ENCODE measurements around the gene SPOCK3. TPM values are rescaled to one million over a fixed set of nuclear protein-coding genes. Genes with fewer than 3 reads are reported as not detected.
"Not testable (repeated sequence)": the region's sequence is repeated elsewhere in the genome, so short reads cannot be mapped to it uniquely, and the experiment has no call there.

SPOCK3 gene
- polyA plus RNA-seq, 10 donors: 0.60 to 1.7 (median 1.2) TPM

- no peak for DNase-seq
Observed at GRCh38 chr4:166827167-166827566, 407.1 kb downstream of the SPOCK3 start.

- DNase-seq: no peak
Observed at GRCh38 chr4:166823848-166824247, 410.4 kb downstream of the SPOCK3 start.

DNA sequence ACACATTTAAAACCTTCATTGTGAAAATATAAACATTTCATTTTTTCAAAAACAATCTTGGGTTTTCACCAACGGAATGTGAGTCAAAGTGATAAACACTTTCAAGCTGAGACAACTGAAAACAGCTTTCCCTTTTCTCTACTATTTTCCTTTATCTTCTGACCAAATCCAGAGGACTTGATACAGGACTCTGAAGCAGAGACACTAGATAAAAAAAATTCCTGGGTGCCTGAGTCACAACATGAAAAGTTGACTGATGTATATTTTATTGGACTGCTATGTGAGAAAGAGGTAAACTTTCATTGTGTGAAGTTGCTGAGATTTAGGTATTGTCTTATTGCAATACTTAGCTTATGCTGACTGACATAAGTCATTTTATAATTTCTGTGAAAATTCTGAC lies 411.2 kb downstream of the SPOCK3 start:
- DNase-seq: no peak

DNA sequence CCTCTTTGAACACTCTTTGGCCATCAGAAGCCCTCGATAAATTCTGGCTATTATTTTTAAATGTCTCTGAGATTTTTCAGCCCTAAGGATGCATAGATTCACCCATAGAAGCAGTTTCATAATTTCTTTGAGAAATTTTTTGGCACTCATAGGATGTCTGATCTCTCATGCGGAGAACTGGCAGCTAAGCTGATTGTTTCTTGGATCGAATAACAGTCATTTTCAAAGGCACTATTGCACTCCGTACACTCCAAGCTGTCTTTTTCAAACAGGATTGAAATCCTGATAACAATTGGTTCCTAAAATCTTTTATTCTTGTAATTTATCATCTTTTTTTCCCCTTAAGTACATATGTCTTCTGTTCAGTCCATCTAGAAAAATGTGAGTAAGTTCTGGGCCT lies 411.9 kb downstream of the SPOCK3 start:
- DNase-seq: no peak

GRCh38 chr4:166816890-166817289 lies 417.4 kb downstream of the SPOCK3 start:
- no peak for DNase-seq

- DNase-seq: no peak
Observed at GRCh38 chr4:166808380-166808779, 425.9 kb downstream of the SPOCK3 start.

DNA sequence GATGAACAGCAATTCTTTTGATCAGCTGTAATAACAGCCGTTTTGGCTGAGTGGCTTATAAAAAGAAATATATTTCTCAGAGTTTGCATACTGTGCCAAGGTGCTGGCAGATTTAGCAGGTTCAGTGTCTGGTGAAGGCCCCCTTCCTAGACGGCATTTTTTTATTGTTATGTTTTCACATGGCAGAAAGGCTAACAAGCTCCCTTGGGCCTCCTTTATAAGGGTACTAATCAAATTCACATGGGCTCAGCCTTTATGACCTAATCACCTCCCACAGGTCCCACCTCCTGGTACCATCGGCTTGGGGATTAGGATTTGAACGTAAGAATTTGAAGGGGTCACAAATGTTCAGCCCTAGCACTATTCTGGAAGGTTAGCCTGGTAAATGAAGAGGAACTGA lies 431.9 kb downstream of the SPOCK3 start:
- DNase-seq: no peak

DNA sequence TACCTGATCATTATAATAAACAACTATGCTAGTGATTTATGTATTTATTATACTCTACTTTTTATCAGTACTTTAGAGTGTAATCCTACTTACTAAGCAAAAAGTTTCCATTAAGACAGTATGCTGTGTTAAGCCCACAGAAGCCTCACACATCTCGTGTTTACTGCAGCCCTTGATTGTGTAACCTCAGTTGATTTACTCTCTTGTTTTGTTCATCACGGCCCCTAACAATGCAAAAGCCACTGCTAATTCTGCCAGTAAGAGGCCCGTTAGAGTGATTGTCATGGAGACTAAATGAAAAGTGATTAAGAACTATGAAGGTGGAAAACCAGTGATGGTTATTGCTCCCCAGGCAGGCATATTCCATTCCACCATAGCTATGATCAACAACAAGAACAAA lies 436.2 kb downstream of the SPOCK3 start:
- DNase-seq: no peak

- no peak for DNase-seq
Observed at GRCh38 chr4:166777760-166778159, 456.5 kb downstream of the SPOCK3 start.

DNA sequence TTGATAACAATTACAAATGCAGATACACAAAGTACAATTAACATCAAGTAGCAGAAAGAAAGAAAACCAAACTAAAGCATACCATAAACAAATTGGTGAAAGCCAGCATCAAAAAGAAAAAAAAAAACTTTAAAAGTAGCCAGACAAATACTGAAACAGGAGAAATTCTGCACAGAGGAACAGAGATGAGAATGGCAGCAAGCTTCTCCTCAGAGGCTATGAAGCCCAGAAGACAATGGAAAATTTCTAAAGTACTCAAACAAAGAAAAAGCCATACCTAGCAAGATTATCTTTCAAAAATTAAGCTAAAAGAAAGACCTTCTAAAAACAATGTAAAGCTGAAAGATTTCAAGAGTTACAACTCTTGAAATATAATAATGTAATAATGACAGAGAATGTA lies 471.3 kb downstream of the SPOCK3 start:
- DNase-seq: no peak

DNA sequence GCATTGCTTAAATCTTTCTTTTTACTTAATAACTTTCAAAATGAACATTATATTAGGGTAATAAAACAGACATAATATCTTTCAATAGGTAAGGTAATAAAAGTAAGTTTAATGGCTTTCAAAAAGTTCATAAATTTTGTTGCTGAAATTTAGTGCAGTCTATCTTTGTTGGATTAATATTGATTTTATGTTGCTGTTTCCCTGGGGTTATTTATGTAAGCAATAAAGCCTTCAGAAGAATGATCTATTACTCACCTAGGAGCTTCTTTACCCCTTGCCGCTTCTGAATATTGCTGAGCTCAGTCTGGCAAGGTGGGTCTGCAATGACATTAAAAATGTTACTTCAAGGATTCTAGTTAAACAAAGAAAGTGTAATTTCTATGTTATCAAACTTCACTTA lies 492.6 kb downstream of the SPOCK3 start:
- DNase-seq: no peak

DNA sequence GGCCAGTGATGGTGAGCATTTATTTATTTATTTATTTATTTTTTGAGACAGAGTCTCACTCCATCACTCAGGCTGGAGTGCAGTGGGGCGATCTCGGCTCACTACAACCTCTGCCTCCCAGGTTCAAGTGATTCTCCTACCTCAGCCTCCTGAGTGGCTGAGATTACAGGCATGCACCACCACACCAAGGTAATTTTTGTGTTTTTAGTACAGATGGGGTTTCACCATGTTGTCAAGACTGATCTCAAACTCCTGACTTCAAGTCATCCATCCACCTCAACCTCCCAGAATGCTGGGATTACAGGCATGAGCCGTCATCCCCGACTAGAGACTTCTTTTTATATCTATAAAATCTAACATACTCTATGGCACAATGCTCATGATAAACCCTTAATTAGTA lies 495.1 kb downstream of the SPOCK3 start:
- DNase-seq: not testable (repeated sequence)

- no peak for DNase-seq
Observed at GRCh38 chr4:166737430-166737829, 496.9 kb downstream of the SPOCK3 start.

- no peak for DNase-seq
Observed at GRCh38 chr4:166735553-166735952, 498.7 kb downstream of the SPOCK3 start.

- DNase-seq: no peak
Observed at GRCh38 chr4:166734797-166735196, 499.5 kb downstream of the SPOCK3 start.

DNA sequence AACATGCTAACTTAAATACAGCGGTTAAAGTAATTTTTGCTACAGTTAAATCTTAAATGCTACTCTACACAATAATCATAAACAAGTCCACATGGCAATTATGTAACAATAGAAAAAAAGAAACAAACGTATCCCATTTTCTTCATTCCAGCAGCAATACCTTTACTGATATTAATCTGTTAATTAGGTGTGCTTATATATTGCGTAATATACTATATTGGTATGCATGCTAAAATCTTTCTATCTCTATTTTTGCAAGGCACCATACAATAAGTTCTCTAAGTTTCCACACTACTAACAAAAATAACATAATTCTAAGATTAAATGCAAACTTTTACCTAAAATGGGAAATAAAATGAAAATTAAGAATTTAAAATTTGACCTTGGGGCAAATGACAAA lies 500.6 kb downstream of the SPOCK3 start:
- DNase-seq: no peak

DNA sequence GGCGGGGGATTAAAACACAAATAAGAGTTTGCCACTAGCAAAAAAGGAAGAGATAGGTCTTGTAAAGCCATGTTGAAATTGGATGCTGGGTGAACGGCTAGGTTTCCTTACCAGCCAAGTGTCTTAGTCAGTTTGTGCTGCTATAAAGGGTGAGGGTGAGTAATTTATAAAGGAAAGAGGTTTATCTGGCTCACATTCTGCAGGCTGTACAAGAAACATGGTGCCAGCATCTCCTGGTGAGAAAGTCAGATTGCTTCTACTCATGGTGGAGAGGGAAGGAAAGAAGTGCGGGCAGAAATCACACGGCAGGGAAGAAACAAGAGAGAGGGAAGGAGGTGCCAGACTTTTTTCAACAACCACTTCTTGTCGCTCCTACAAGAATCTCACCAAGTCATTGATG lies 507.5 kb downstream of the SPOCK3 start:
- no peak for DNase-seq

- DNase-seq: no peak
Observed at GRCh38 chr4:166724369-166724768, 509.9 kb downstream of the SPOCK3 start.

GRCh38 chr4:166723532-166724140 lies 510.7 kb downstream of the SPOCK3 start:
- no peak for DNase-seq

GRCh38 chr4:166715748-166716713 lies 518.3 kb downstream of the SPOCK3 start:
- not testable (repeated sequence) for DNase-seq

DNA sequence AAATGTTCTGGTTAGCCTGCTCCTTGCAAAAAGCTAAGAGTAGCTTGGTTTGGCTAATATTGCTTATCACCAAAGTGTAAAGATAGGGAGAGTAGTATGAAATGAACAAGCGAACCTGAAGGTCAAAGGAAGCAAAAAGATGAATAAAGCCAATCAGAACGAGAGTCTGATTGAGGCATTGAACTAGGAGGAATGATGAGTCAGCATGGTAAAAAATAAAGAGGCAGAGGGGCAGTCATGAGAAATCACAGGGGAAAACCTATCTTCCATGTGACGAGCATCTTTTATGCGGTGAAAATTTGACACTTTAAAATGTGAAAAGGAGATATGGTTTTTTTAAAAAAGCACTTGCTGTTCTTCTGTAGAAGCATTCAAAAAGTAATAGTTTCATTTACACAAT lies 533.7 kb downstream of the SPOCK3 start:
- DNase-seq: no peak

DNA sequence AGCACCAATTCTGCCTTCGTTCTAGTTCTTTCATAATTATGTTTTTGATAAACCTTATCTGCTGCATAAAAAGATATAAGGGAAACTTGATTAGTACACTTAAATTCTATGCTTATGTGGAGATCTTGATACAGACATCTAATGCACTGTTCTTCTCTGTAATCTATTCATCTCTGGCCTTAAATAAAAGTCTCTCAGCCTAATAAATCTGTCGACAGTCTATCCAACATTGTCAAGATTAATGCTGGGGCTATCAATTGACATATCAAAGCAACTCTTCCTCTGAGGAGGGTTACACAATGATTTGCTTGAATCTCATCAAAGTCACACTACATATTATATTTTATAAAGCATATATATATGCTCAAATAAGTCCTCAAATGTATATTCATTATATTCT lies 545.5 kb downstream of the SPOCK3 start:
- DNase-seq: no peak

DNA sequence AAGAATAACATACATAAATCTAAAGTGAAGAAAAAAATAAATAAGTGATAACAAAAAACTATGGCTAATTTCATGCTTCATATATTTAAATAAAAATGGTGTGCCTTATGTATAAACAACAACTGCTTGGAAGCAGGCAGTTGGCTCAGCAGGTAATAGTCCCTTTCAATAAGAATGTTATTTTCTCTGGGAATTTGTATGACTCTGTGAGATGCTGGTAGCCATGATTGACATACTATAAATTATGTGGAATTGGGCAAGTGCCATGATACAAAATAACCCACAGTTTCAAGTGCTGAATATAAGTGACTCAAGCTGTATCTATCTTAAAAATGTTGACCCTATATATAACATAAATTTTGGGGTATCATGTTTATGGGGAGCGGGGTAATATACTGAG lies 546.5 kb downstream of the SPOCK3 start:
- DNase-seq: no peak
